GM23338 (cell line): ENCODE results near the gene HTRA2. TPM values are rescaled to one million over a fixed set of nuclear protein-coding genes. Genes with fewer than 3 reads are reported as not detected.

Source experiments
- ATAC-seq: fragments of 200-7000 bp; cut with Tn5 transposase; 3 replicates; pipeline ENCODE4 v1.9.1; 2020
- DNase-seq: peaks from one replicate; pipeline ENCODE4 v3.0.0-alpha.2; 2015; ENCODE audit warnings: low spot score
- H2AFZ ChIP-seq: fragments of 200-600 bp; sonication (generic); 2 replicates; pipeline ENCODE4 v1.8.0; 2016; ENCODE audit warnings: antibody characterized with exemption, mild to moderate bottlenecking, moderate library complexity
- H3F3A ChIP-seq: fragments of 200-600 bp; sonication (generic); replicated peaks from 2 replicates; pipeline ENCODE4 v1.8.0; 2017; ENCODE audit warnings: antibody characterized with exemption, mixed run types, low read depth
- H3K27ac ChIP-seq: fragments of 200-600 bp; sonication (generic); 2 replicates; pipeline ENCODE4 v1.6.1; 2016; ENCODE audit warnings: low read depth
- H3K27me3 ChIP-seq: fragments of 200-600 bp; sonication (generic); 2 replicates; pipeline ENCODE4 v1.8.0; 2016; ENCODE audit warnings: mild to moderate bottlenecking, mixed run types, moderate library complexity; ENCODE audit not compliant: insufficient read depth
- H3K36me3 ChIP-seq: fragments of 200-600 bp; sonication (generic); 2 replicates; pipeline ENCODE4 v1.8.0; 2016; ENCODE audit warnings: mild to moderate bottlenecking; ENCODE audit not compliant: insufficient read depth
- H3K4me1 ChIP-seq: fragments of 200-600 bp; sonication (generic); 2 replicates; pipeline ENCODE4 v1.8.0; 2016; ENCODE audit warnings: mild to moderate bottlenecking, moderate library complexity; ENCODE audit not compliant: insufficient read depth
- H3K4me2 ChIP-seq: fragments of 200-600 bp; sonication (generic); 2 replicates; pipeline ENCODE4 v1.7.1; 2017; ENCODE audit warnings: mixed run types
- H3K4me3 ChIP-seq: fragments of 200-600 bp; sonication (generic); 2 replicates; pipeline ENCODE4 v1.6.1; 2016; ENCODE audit warnings: mixed run types
- H3K79me2 ChIP-seq: fragments of 200-600 bp; sonication (generic); replicated peaks from 2 replicates; pipeline ENCODE4 v1.8.0; 2017; ENCODE audit warnings: mild to moderate bottlenecking; ENCODE audit not compliant: insufficient read depth
- H3K9me2 ChIP-seq: fragments of 200-600 bp; sonication (generic); 2 replicates; pipeline ENCODE4 v1.8.0; 2017; ENCODE audit not compliant: insufficient read depth
- H4K20me1 ChIP-seq: fragments of 200-600 bp; sonication (generic); replicated peaks from 2 replicates; pipeline ENCODE4 v1.8.0; 2017; ENCODE audit warnings: mild to moderate bottlenecking; ENCODE audit not compliant: insufficient read depth
- H3K27ac Mint-ChIP-seq: 2 replicates; pipeline ENCODE4 v1.8.0; 2020; ENCODE audit warnings: inconsistent platforms, mild to moderate bottlenecking, moderate library complexity, mixed read lengths
- H3K27me3 Mint-ChIP-seq: 3 replicates; pipeline ENCODE4 v1.8.0; 2022; ENCODE audit warnings: low read depth, mild to moderate bottlenecking, moderate library complexity, mixed read lengths, inconsistent platforms; ENCODE audit not compliant: insufficient read depth, poor library complexity
- H3K36me3 Mint-ChIP-seq: 3 replicates; pipeline ENCODE4 v1.8.0; 2021; ENCODE audit warnings: low read depth, mild to moderate bottlenecking, inconsistent platforms, moderate library complexity, mixed read lengths
- H3K4me1 Mint-ChIP-seq: 3 replicates; pipeline ENCODE4 v1.8.0; 2020; ENCODE audit warnings: mild to moderate bottlenecking, inconsistent platforms, mixed read lengths
- H3K4me3 Mint-ChIP-seq: 3 replicates; pipeline ENCODE4 v1.8.0; 2021; ENCODE audit warnings: moderate library complexity, mild to moderate bottlenecking, inconsistent platforms, mixed read lengths
- H3K9me3 Mint-ChIP-seq: 3 replicates; pipeline ENCODE4 v1.8.0; 2020; ENCODE audit warnings: moderate library complexity, mild to moderate bottlenecking, inconsistent platforms, mixed read lengths
- CREB1 ChIP-seq: fragments of 250-450 bp; sonication (Bioruptor Pico); IDR thresholded peaks from 2 replicates; pipeline ENCODE4 v1.5.0; 2020; ENCODE audit warnings: low read depth, mild to moderate bottlenecking, moderate library complexity
- EZH2 ChIP-seq: fragments of 200-600 bp; sonication (generic); IDR thresholded peaks from one replicate; pipeline ENCODE4 v1.8.0; 2017; ENCODE audit warnings: antibody characterized with exemption, mild to moderate bottlenecking, low read depth; ENCODE audit not compliant: unreplicated experiment
- EZH2phosphoT487 ChIP-seq: fragments of 200-600 bp; sonication (generic); IDR thresholded peaks from one replicate; pipeline ENCODE4 v1.8.1; 2018; ENCODE audit warnings: antibody characterized with exemption; ENCODE audit not compliant: unreplicated experiment
- NANOG ChIP-seq: IDR thresholded peaks from 2 replicates; pipeline ENCODE4 v1.6.1; 2016; ENCODE audit warnings: antibody characterized with exemption, borderline replicate concordance
- STAT1 ChIP-seq: IDR thresholded peaks from one replicate; pipeline ENCODE4 v1.6.1; 2016; ENCODE audit warnings: antibody characterized with exemption; ENCODE audit not compliant: unreplicated experiment
- ZNF114 ChIP-seq: fragments of 250-450 bp; sonication (Bioruptor Pico); IDR thresholded peaks from 2 replicates; pipeline ENCODE4 v1.5.0; 2020; ENCODE audit warnings: mild to moderate bottlenecking, moderate library complexity
- polyA plus RNA-seq: library from polyadenylated mRNA; unstranded; fragments of >200 nt; fragmentation: Nextera tagmentation; extraction: Ambion mirVana; gene quantifications from 2 replicates; pipeline ENCODE4 v1.2.1, GENCODE V29; 2016
- total RNA-seq: library from RNA; depleted of rRNA; stranded (reverse); fragments of >200 nt; shearing (Covaris generic); gene quantifications from 2 replicates; pipeline ENCODE4 v1.2.3, GENCODE V29; 2014
- TF ChIP-seq, protein P1 (sequence below), 2 experiments: fragments of 200-600 bp in 1 of 2; sonication (generic) in 1 of 2; conservative IDR thresholded peaks; 2 replicates each; pipeline versions ENCODE4 v1.5.1 to v1.6.1; 2016 to 2017; ENCODE audit warnings: antibody characterized with exemption in 2 of 2, low read depth in 2 of 2, mild to moderate bottlenecking in 2 of 2, moderate library complexity in 1 of 2
- TF ChIP-seq, protein P2 (sequence below): fragments of 250-450 bp; sonication (Bioruptor Pico); IDR thresholded peaks from 2 replicates; pipeline ENCODE4 v1.5.0; 2020; ENCODE audit warnings: mild to moderate bottlenecking, moderate library complexity
- TF ChIP-seq, protein P3 (sequence below): IDR thresholded peaks from 2 replicates; pipeline ENCODE4 v1.6.1; 2016; ENCODE audit warnings: antibody characterized with exemption

The HTRA2 gene
- total and polyA plus RNA-seq, 2 experiments from 2014 or later, result 17.8 to 19.7 TPM

DNA sequence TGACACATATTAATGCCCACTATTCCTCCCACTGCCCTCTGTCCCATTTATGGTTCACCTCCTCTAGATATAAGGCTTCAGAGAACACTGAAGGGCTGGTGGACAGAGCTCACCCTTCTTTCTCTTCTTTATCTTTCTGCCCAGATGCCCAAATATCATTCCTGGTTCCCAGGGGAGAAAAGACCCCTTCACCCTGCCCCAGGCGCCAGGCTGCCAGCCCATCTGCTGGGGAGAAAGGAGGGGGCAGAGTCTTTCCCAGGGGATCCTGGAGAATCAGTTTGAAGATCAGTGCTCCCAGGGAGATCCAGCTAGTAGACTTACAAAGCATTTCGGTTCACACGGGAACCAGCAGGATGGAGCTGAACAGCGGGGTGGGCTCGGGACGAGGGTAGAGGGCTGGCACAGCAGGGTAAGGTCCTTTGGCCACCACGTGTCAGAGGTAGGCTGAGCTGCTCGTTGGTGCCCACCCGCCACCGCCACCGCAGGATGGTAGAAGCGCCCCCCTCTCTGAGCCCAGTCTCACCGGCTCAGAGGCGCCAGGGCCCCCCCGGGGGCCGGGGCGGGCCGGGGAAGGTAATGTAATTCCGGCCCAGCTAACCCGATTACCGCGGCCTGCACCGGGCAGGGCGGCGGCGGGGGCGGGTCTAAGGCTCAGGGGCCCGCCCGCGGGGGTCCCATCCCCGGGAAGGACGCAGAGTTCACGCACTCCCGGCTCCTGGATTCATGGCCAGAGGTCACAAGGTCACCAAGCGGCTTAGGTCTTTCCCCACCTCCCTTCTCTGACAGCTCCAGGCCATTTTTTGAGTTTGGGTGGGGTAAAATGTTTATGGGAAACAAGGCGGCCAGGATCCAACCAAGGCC is 16.8 kb upstream of the HTRA2 start:
- Mint-ChIP-seq H3K36me3 (peaks cover 8% of the 10 kb centered on the region), H3K4me3 (peak overlapping the region; percentile 64), H3K9me3 (peaks cover 24% of the 10 kb centered on the region), H3K4me1 (peaks cover 18% of the 10 kb centered on the region), H3K27ac (no peak overlapping the region), H3K27me3 (peaks cover 94% of the 10 kb centered on the region)
- Histone ChIP-seq H3K4me3 (peak overlapping the region; percentile 57), H3F3A (peaks cover 5% of the 10 kb centered on the region; the same call in 1 of the 2 replicates), H3K36me3 (no peaks in the 10 kb centered on the region), H3K9me2 (peaks cover 7% of the 10 kb centered on the region), H3K79me2 (no peaks in the 10 kb centered on the region), H3K4me1 (peaks cover 21% of the 10 kb centered on the region; the same call in 1 of the 2 replicates), H3K27ac (no peak overlapping the region), H3K4me2 (peak overlapping the region; percentile 80), H2AFZ (no peak overlapping the region; the same call in 1 of the 2 replicates), H3K27me3 (peaks cover 100% of the 10 kb centered on the region), H4K20me1 (no peaks in the 10 kb centered on the region; the same call in 1 of the 2 replicates)
- peak; percentile 44 for DNase-seq
- peak; percentile 3; the same call in 2 of the 3 replicates for ATAC-seq
- TF ChIP-seq CREB1 (CRISPR knock-in tag), result no peak
- TF ChIP-seq EZH2, result peak; percentile 92

DNA sequence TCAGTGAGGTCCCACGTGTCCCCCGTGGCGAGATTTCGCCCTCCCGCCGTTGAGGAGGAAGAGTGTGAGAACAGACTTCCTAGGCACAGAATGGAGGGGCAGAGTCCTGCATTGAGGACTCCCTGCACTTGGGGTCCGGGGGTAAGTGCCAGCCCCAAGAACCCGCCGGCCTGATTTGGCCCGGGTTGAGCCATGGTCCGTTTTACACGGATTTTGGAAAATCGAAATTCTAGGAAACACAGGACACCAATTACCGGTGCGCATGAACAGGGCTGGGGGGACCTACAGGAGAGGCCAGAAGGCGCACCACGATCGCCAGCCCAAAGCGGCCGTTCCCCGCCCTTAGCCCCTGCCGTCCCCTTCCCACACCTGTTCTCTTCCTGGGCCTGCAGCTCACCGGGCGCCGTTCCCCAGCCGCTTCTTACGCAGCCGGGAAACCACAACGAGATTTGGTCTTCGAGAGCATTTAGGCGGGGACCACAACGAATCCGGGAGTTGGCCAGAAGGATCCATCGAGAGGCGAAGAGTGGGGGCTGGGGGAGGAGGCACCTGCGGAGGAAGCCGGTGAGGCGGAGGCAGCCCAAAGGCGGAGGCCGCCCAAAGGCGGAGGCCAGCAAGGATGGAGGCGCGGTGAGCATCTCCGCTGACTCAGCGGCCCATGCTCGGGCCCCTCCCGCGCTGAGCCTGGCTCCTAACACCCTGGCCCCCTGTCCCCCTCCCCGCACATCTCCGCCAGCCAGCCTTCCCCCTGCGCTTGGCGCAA is 15.9 kb upstream of the HTRA2 start:
- peaks cover 17% of the 10 kb centered on the region; the same call in 1 of the 2 replicates for H3K4me1 ChIP-seq
- peak; percentile 13 for ATAC-seq
- H3K27ac ChIP-seq, result no peak overlapping the region
- H3K4me2 ChIP-seq, result peak overlapping the region; percentile 80
- no peaks in the 10 kb centered on the region for H3K36me3 ChIP-seq
- H3K27me3 Mint-ChIP-seq, result peaks cover 94% of the 10 kb centered on the region
- H3K9me2 ChIP-seq, result peaks cover 7% of the 10 kb centered on the region
- H3K4me1 Mint-ChIP-seq, result peaks cover 12% of the 10 kb centered on the region
- H3K9me3 Mint-ChIP-seq, result peaks cover 24% of the 10 kb centered on the region
- peak overlapping the region; percentile 57 for H3K4me3 ChIP-seq
- no peaks in the 10 kb centered on the region for H3K79me2 ChIP-seq
- no peak overlapping the region for H3K27ac Mint-ChIP-seq
- peak overlapping the region; percentile 64 for H3K4me3 Mint-ChIP-seq
- H2AFZ ChIP-seq, result peak overlapping the region; percentile 94
- no peaks in the 10 kb centered on the region; the same call in 1 of the 2 replicates for H4K20me1 ChIP-seq
- peak; percentile 65 for DNase-seq
- H3K36me3 Mint-ChIP-seq, result peaks cover 8% of the 10 kb centered on the region
- H3F3A ChIP-seq, result peaks cover 5% of the 10 kb centered on the region; the same call in 1 of the 2 replicates
- H3K27me3 ChIP-seq, result peaks cover 100% of the 10 kb centered on the region
- TF ChIP-seq, protein P1, sequence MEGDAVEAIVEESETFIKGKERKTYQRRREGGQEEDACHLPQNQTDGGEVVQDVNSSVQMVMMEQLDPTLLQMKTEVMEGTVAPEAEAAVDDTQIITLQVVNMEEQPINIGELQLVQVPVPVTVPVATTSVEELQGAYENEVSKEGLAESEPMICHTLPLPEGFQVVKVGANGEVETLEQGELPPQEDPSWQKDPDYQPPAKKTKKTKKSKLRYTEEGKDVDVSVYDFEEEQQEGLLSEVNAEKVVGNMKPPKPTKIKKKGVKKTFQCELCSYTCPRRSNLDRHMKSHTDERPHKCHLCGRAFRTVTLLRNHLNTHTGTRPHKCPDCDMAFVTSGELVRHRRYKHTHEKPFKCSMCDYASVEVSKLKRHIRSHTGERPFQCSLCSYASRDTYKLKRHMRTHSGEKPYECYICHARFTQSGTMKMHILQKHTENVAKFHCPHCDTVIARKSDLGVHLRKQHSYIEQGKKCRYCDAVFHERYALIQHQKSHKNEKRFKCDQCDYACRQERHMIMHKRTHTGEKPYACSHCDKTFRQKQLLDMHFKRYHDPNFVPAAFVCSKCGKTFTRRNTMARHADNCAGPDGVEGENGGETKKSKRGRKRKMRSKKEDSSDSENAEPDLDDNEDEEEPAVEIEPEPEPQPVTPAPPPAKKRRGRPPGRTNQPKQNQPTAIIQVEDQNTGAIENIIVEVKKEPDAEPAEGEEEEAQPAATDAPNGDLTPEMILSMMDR (conservative IDR thresholded peaks at IDR 0.05; ENCODE audit: low read depth in 2 of 2), result no peak
- TF ChIP-seq ZNF114 (CRISPR knock-in tag) (no peak), EZH2 (peak; percentile 92), NANOG (no peak), EZH2phosphoT487 (peak; percentile 92), CREB1 (CRISPR knock-in tag) (no peak), STAT1 (no peak)
- TF ChIP-seq, protein P2, sequence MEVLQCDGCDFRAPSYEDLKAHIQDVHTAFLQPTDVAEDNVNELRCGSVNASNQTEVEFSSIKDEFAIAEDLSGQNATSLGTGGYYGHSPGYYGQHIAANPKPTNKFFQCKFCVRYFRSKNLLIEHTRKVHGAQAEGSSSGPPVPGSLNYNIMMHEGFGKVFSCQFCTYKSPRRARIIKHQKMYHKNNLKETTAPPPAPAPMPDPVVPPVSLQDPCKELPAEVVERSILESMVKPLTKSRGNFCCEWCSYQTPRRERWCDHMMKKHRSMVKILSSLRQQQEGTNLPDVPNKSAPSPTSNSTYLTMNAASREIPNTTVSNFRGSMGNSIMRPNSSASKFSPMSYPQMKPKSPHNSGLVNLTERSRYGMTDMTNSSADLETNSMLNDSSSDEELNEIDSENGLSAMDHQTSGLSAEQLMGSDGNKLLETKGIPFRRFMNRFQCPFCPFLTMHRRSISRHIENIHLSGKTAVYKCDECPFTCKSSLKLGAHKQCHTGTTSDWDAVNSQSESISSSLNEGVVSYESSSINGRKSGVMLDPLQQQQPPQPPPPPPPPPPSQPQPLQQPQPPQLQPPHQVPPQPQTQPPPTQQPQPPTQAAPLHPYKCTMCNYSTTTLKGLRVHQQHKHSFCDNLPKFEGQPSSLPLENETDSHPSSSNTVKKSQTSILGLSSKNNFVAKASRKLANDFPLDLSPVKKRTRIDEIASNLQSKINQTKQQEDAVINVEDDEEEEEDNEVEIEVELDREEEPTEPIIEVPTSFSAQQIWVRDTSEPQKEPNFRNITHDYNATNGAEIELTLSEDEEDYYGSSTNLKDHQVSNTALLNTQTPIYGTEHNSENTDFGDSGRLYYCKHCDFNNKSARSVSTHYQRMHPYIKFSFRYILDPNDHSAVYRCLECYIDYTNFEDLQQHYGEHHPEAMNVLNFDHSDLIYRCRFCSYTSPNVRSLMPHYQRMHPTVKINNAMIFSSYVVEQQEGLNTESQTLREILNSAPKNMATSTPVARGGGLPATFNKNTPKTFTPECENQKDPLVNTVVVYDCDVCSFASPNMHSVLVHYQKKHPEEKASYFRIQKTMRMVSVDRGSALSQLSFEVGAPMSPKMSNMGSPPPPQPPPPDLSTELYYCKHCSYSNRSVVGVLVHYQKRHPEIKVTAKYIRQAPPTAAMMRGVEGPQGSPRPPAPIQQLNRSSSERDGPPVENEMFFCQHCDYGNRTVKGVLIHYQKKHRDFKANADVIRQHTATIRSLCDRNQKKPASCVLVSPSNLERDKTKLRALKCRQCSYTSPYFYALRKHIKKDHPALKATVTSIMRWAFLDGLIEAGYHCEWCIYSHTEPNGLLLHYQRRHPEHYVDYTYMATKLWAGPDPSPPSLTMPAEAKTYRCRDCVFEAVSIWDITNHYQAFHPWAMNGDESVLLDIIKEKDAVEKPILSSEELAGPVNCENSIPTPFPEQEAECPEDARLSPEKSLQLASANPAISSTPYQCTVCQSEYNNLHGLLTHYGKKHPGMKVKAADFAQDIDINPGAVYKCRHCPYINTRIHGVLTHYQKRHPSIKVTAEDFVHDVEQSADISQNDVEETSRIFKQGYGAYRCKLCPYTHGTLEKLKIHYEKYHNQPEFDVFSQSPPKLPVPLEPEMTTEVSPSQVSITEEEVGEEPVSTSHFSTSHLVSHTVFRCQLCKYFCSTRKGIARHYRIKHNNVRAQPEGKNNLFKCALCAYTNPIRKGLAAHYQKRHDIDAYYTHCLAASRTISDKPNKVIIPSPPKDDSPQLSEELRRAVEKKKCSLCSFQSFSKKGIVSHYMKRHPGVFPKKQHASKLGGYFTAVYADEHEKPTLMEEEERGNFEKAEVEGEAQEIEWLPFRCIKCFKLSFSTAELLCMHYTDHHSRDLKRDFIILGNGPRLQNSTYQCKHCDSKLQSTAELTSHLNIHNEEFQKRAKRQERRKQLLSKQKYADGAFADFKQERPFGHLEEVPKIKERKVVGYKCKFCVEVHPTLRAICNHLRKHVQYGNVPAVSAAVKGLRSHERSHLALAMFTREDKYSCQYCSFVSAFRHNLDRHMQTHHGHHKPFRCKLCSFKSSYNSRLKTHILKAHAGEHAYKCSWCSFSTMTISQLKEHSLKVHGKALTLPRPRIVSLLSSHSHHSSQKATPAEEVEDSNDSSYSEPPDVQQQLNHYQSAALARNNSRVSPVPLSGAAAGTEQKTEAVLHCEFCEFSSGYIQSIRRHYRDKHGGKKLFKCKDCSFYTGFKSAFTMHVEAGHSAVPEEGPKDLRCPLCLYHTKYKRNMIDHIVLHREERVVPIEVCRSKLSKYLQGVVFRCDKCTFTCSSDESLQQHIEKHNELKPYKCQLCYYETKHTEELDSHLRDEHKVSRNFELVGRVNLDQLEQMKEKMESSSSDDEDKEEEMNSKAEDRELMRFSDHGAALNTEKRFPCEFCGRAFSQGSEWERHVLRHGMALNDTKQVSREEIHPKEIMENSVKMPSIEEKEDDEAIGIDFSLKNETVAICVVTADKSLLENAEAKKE, result no peak
- TF ChIP-seq, protein P3, sequence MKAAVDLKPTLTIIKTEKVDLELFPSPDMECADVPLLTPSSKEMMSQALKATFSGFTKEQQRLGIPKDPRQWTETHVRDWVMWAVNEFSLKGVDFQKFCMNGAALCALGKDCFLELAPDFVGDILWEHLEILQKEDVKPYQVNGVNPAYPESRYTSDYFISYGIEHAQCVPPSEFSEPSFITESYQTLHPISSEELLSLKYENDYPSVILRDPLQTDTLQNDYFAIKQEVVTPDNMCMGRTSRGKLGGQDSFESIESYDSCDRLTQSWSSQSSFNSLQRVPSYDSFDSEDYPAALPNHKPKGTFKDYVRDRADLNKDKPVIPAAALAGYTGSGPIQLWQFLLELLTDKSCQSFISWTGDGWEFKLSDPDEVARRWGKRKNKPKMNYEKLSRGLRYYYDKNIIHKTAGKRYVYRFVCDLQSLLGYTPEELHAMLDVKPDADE, result no peak
